HTR-8/SVneo (cell line): Measurements from ENCODE around the gene PBXIP1.

Experiments
- DNase-seq: peaks from one replicate; pipeline ENCODE4 v3.0.0; 2011; ENCODE audit warnings: low spot score, mixed read lengths; ENCODE audit not compliant: insufficient read length
- FAIRE-seq: peaks from 2 replicates; lab custom pipeline; 2011; peaks lifted over from hg19 to GRCh38; lab: Jason Lieb, UNC

PBXIP1 gene

DNA sequence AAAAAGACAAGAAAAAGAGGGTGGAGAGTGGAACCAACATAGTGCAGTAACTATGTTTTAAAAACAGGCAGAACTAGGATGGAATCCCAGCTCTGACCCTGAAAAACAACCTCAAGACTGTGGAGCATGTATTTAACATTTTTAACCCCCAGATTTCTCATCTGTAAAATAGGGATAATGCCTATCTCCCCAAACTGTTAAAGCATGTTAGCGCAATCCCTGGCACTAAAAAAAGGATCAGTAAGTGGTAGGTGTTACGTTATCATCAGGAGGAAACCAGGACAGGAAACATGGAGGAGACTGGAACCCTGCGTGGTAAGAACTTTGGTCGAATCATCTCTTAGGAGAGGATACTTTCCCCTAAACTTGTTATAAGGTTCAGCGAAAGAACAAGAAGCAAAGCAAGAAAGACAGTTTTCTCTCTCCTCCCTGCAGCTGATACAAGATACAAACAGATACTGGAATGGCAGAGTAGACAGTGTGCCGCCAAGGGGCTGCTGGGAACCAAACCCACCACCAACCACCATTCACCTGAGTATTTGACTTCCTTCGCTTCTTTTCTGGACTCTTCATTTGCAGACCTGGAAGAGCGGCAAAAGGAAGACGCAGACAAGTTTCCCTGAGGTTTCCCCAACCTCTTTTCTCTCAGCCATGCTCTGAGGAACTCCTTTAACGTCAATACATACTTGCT lies 4.7 kb upstream of the PBXIP1 start:
- FAIRE-seq: no peak
- DNase-seq: no peak

- DNase-seq (no peak), FAIRE-seq (no peak)
Measured at GRCh38 chr1:154959426-154959780, 3.5 kb upstream of the PBXIP1 start.

DNA sequence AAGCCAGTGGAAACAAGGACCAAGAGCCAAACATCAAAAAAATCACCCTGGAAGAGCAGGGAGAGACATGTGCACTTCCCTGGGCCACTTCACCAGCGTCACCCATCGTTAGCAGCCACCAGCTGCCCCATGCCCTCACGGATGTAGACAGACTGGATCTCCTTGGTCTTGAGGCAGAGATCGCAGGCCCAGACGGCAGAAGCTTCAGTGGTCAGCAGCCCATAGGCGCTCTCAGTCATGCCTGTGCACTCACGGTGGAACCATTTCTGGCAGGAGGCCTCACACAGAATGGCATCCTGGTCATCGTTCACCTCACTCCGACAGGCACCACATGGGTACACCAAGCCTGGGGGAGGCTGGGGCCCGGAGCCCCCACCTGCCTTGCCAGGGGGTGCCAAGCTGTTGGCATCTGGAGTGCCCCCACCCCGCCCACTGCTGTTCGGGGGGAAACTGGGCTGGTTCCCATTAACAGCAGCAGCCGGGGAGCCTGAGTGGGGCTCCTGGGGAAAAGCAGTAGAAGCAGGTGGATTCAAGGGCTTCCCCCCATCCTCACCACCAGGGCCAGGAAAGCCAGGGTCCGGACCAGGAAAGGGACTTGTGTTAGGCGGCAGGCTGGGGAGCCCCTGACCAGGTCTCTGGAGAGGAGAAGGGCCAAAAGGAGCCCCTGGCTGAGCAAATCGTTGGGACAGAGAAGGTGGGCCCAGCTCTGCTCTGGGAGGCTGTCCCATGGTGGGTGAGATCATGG lies 3.0 kb upstream of the PBXIP1 start:
- FAIRE-seq: no peak
- no peak for DNase-seq

DNA sequence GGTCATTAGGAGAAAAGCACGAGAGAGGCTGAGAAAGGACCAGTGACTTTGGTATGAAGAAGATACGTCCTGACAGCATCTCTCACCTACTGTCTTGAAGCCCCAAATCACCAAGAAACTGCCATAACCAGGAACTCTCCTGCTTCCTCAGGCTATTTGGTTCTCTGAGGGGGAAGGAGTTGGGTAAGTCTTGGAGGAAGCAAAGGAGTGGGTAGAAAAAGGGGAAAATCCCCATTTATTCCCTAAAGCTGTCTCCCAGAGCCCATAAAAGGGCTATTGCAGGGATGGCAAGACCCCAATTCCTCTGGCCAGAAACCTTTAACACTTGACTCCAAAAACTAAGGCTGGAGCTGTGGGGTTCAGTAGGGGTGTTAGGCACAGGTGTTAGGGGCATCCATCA lies 2.1 kb upstream of the PBXIP1 start:
- DNase-seq (no peak), FAIRE-seq (no peak)

GRCh38 chr1:154957091-154957657 lies 1.3 kb upstream of the PBXIP1 start:
- no peak for FAIRE-seq
- no peak for DNase-seq

- DNase-seq (no peak), FAIRE-seq (no peak)
Measured at GRCh38 chr1:154956544-154956941, 644 bp upstream of the PBXIP1 start.

DNA sequence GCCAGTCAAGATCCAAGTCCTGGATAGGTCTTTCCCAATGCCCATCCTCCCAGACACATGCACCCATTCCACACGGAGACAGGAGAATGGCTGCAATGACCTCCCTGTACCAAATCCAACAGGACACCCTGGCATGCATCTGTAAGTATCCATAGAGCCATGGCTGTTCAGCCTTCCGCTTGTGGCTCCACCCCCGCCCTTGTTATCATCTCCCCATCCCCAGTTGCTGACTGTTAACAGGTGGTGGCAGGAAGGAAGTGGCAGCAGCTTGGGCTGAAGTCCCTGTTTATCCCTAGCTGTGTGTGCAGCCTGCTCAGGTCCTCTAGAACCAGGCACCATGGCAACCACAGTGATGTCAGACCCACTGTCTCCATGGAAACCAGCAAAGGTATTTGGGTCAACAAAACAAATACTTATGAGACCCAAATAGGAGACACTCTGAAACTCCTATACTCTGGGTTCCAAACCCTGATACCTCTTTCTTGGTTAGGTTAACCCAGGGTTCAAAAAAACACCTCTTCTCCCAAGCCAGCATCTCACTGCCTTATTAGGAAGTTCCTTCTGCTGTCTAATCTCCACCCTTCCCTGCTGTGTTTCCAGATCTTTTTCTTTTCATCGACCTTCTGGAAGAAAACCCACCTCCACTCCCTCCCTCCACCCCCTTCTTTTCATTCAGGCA lies 721 bp downstream of the PBXIP1 start:
- FAIRE-seq (no peak), DNase-seq (no peak)

DNA sequence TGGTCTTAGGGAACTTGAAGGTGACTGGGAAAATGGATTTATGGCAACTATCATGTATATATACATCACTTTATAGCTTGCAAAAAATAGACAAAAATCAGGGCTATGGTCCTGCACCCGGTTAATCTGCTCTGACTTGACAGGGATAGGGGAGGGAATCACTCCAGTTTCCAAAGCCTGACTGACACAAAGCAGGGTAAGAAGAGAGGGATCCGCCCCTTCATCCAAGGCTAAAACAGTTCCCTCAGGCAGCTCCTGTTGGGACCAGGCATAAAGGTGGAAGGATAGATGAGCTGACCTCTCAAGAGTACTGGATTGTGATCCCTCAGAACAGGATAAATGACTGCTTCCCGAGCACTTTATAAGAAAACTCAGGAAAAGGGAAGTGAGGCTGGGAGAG lies 1.4 kb downstream of the PBXIP1 start:
- no peak for FAIRE-seq

GRCh38 chr1:154953611-154954038 lies 2.3 kb downstream of the PBXIP1 start:
- FAIRE-seq (no peak), DNase-seq (no peak)

More for the DNA sequence above, 1.4 kb downstream of the PBXIP1 start:
- DNase-seq: no peak

GRCh38 chr1:154952664-154953063 lies 3.2 kb downstream of the PBXIP1 start:
- DNase-seq (no peak), FAIRE-seq (no peak)

- FAIRE-seq: no peak
- no peak for DNase-seq
Measured at GRCh38 chr1:154951901-154952657, 3.8 kb downstream of the PBXIP1 start.

DNA sequence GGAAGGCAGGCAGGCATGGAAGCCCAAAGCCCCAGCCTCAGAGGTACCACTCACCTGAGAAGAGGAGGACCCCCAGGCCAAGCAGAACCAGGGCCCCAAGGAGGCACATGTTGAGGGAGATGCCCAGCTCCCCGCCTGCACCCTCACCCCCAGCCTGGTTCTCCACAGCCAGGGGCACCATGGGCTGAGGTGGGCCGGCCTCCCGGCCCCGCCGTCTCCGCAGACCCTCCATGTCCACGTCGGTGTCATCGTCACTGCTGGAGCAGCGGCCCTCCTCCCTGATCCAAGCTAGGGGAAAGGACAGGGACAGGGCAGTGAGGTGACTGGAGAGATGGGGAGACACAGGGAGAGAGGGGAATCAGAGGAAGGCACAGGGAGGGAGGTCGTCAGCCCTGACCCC lies 7.8 kb downstream of the PBXIP1 start:
- FAIRE-seq (no peak), DNase-seq (no peak)

DNA sequence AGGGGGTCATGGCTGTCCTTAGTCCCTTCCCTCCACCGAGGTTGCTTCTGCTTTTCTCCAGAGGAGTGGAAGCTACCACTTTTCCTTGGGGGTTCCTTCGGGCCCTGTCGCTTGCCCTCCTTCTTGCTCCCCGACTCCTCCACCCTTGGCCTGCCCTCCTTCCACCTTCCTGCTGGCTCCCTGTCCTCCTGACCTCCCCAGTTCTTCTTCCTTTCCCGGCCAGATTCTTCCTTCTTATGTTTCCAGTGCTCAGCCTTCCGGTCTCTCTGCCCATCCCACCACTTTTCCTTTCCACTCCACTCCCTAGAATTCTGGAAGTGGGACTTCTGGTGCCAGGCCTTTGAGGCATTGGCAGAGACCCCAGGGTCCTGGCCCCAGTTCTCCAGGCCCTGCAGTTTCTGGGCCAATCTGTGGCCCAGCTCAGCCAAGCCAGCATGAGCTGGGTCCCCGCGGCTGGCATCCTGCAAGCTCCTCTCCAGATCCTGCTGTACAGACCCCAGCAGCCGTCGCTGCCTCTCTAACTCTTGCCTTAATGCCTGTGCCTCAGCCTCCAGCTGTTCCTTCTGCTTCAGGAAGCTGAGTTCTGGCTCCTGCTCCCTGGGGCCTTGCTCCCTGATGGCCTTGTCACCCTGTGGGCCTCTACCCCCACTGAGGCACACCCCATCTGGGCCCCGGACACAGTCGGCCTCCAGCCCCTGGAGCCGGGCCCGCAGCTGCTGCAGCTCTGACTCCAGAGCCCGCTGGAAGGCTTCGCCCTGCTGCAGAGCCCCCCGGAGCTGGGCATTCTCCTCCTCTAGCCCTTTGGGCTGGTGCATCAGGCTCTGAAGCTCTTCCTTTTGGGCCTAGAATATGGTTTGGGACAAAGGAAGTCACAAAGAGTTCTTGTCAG lies 9.7 kb downstream of the PBXIP1 start:
- DNase-seq: no peak
- no peak for FAIRE-seq

DNA sequence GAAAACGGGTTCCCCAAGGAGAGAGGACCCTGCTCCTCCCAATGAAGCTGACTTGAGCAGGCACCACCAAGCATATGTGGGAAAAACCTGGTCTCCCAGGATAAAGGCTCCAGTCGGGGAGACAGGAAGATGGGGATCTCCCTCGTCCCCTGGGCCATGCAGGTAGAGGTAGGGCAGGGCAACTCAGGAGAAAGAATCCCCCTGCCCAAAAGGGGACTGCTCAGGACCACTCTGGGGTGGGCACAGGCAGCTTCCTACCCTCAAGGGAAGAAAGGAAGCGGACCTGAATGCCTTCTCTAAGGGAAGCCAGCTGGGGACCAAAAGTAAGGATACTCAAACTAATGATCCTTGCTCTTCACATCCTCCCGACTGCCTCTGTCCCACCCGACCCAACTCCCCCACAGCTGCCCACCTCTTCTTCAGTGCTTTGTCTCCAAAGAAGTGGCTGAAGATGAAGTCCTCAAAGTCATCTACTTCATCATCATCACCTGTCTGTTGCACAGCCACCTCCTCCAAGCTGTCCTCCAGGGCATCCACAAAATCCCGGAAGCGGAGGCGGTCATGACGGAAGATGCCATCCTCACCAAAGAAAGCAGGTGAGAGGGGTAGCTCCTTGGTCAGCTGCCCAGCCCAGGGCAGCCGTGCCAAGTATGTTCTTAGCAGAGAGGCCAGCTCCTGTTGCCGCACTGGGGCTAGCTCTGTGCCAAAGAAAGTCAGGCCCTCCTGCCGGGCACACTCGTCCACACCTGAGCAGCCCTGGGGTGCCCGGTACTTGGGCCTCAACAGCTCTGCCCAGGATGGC lies 10.5 kb downstream of the PBXIP1 start:
- no peak for FAIRE-seq
- no peak for DNase-seq

GRCh38 chr1:154944401-154945159 lies 11.3 kb downstream of the PBXIP1 start:
- FAIRE-seq: no peak
- no peak for DNase-seq

DNA sequence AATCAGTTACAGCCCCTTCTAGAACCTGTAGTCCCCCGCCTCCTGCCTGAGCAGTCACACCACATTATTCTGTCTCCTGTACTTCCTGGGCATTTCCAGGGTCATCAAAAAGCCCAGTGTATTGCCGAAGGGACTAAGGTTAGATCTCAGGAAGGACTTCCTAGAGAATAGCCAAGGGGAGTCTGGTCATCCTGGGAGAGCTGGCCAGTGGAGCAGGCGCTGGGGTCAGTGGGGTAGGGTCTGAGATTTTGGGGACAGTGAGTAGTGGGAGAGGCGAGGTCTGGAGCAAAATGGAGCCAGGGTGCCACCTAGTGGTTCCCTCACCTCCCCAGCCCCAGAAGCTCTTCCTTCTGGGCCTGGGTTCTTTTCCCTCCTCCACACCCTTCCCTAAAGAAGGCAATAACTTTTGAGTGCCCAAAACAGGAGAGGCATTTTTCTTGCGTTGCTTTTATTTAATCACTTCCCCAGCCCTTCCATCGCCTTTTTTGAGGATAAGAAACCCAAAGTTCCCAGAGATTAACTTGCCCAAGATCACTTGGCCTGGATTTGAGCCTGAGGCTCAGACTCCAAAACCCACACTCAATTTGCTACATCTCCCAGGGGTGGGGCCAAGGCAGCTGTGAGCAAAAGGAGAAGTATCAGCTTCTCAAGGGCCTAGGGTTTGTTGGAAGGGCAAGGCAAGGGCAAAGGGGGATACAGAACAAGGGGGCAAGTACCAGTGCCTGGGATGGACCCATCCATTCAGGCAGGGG lies 12.1 kb downstream of the PBXIP1 start:
- DNase-seq (peak; percentile 33), FAIRE-seq (no peak)

DNA sequence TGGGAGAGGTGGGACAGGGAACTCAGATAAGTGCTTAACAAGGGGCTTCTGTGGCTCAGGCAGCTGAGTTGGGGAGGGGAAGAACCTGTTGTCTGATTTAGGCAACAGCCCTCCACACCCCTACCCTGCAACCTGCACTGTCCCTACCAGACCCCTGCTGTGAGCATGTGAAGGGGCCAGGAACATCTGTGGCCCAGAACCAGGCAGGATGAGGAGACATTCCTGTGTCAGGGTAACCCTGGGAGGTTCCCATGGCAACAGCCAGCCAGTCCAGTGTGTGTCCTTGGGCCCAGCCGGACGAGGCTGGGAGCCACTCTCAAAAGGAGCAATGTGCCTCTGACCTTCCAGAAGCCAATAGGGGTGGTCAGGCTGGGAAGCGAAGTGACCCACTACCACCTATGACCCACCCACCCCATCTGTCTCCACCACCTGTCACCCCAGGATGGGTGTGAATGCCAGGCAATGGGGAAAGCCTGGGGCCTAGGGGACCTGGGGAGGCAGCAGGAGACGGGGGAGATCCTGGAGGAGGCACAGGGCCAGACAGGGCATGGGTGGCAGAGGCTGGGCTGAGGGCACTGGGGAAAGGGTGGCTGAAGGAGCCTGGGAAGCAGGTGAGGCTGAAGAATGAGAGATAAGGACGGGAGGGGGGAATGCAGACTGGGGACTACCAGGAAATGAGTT lies 14.4 kb downstream of the PBXIP1 start:
- FAIRE-seq (no peak), DNase-seq (no peak)
